ENCODE results near the gene ANKS1B. TPM values are rescaled to one million over a fixed set of nuclear protein-coding genes. Genes with fewer than 3 reads are reported as not detected.
A peak's percentile ranks its signal among the peaks of the same experiment; 100 is the strongest.

Gene ANKS1B
- polyA plus RNA-seq, 1 donor = 4.8 TPM

DNA sequence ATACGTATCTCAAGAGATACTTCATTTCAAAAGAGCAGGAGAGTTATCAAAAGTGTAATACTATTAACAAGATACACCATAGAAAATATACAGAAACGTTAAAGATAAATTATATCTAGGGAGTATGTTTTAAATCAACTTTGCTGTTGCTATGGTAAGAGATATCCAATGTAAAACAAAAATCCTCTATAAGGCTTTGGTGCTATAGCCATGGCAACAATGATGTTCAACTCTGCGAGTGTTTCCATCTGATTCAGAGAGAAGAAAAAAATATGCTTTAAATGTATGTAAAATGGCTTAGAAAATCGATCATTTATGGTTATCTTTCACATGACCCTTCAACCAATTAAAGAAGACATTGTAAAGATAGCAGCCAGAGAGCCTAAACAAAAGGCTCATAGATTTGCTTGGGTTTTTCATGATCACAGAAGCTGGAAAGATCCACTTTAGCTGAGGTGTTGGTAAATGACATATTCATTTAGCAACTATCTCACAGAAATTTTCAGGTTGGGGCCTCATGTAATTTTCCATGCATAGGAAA is 724.2 kb downstream of the ANKS1B start:
- no peak for DNase-seq

DNA sequence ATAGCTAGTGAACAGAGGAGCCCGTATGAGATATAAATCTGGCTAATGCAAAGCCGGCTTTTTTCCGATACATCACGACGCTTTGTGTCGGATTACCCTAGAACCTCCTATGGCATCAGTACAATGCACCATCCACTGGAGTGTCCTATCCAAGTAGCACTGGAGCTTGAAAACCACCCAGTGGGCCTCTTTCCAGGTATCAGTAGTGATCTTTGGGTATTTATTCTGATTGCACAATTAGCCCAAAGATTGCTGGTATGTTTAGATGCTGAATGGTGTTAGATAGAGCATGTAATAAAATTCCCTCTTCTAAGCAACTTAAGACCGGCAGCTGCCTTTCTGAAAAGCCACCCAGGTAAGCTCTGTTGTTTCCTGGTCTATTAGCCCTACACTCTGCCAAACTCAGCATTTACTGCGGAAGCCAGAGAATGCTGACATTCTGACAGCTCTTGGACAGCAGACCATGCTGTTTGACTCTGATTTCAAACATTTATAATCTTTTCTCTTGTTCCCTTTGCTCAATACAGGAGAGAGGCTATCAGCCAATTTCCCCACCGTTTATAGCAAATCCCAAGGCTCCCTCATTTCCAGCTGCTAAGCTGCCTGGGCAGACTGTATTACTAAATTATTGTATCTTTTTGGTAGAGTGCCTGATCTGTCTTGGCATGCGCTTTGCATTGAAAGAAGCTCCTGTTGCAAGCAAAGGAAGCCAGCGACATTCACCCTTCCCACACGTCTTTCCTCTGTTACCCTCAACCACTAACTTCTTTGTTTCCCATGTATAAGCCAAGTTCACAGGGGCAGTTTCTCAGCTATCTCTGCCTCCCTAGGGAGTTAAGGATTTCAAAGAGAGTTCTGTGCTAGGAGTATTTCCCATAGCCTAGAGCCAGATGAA is 725.4 kb downstream of the ANKS1B start:
- DNase-seq = no peak

DNA sequence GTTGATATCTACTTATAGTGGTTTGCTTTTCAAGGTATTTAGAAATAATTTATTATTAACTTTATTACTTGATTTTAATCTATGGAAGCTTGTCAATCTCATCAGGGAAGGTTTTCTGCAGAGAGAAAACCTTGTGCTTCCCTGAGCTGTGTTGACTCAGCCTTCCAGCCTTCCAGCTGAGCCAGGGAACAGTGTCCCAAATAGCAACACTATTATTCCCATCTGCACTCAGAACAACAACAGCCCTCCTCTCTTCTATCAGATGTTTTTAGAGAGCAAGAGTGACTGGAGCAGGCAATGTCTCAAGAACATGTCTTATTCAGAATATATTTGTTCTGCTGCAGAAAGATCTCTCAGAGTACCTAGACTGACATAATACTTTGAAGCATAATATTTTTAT is 727.1 kb downstream of the ANKS1B start:
- DNase-seq = no peak

DNA sequence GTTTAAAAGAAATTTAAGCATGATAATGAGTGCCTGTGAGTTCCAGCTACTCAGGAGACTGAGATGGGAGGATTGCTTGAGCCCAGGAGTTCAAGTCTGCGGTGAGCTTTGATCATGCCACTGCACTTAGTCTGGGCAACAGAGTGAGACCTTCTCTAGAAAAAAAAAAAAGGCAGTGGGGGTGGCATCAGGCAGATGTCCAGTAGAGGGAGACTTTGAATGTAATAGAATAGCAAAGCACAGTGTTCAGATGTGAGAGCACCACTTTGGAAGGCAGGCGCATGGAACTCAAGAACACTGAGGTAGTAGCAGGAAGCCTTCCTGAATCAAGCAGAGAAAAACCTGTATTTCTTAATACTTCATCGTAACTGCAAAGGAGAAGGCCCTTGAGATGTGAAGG is 731.7 kb downstream of the ANKS1B start:
- DNase-seq = no peak

DNA sequence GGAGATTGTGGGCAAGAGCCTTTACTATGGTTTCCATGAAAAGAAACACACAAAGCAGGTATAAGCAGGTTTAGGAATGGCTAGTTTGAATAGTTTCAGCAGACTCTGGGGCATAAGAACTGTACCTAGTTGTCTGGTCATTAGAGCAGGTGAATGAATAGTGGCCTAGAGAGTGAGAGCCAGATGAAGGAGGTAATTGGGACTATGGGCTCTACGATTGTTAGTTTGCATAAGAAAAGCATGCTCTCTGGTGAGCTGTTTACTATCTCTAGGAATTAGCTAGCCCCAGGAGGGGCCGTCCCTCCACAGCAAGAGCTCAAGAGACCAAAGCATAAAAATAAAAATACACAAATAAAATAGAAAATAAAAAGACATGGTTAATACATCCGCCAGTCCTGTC is 734.6 kb downstream of the ANKS1B start:
- no peak for DNase-seq

DNA sequence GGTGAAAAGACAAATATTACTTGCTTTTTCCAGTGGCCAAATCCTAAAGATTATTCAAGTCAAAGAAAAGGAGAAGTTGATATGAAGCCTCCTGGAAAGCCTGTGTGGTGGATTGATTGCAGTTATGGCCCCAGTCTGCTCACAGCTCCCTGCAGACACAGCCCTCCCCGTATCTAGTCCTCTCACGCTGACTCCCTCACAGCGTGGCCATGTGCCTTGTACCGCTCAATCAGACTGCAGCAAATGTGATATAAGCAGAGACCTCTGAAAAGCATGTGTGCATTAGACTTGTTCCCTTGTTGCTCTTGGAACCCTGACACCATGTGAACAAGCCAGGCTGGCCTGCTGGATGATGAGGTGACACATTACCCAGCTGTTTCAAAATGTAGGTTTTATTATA is 735.2 kb downstream of the ANKS1B start:
- peak; percentile 13 for DNase-seq

DNA sequence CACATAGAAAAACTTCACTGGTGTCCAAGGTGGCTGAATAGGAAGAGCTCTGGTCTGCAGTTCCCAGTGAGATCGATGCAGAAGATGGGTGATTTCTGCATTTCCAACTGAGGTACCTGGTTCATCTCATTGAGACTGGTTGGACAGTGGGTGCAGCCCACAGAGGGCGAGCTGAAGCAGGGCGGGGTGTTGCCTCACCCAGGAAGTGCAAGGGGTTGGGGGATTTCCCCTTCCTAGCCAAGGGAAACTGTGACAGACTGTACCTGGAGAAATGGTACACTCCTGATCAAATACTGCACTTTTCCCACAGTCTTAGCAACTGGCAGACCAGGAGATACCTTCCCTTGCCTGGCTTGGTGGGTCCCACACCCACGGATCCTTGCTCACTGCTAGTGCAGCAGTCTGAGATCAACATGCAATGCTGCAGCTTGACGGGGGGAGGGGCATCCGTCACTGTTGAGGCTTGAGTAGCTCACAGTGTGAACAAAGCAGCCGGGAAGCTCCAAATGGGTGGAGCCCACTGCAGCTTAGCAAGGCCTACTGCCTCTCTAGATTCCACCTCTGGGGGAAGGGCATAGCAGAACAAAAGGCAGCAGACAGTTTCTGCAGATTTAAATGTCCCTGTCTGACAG is 746.7 kb downstream of the ANKS1B start:
- DNase-seq = peak; percentile 21

DNA sequence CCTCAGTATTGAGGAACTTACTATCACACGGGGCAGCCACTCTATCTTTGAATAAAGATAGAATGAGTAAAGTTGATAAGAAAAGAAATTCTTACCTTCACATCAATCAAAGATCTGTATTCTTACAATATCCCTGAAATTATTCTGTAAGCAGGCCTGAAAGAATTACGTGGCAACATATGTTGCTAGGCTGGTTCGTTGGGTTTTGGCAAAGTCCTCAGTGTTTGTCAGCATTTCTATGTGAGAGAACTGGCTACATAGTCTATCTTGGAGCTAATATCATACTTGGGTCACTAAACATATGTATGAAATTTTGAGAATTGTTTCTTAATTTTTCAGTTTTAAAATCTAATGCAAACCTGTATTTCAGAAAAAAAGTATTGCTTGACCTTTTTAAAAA is 749.4 kb downstream of the ANKS1B start:
- DNase-seq = no peak

DNA sequence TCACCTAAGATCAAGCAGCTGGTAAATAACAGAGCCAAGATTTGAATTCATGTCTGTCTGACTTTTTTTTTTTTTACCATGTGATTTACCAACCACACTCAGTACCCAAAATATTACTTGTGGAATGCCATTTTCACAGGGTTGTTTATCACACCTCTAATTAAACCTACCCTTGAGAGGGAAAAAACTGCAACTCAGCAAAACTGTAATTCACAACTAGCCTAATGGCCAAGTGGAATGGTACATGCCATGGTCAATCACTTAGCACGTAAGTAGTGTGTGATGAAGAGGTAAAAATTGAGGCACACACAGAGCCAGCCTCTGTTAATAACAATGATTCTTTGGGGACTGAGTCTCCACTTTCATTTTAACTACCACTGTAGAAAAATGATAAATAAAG is 750.0 kb downstream of the ANKS1B start:
- no peak for DNase-seq

DNA sequence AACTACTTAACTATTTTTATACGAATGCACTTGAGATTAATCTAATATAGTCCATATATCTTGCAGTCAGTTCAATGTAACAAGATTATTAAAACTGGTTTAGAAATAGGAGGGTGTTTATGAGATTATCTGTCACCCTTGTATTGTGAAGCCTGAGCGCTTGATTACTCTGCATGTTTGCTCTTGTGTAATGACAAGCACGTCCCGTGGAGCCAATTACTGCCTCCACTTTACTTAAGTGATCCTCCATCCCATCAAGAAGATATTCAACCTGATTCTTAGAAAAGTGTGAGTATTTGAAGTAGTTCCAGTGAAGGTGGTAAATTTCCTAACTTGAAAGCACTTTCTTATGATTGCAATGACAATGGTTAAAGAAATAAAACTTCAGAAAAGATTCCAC is 752.4 kb downstream of the ANKS1B start:
- DNase-seq = no peak

DNA sequence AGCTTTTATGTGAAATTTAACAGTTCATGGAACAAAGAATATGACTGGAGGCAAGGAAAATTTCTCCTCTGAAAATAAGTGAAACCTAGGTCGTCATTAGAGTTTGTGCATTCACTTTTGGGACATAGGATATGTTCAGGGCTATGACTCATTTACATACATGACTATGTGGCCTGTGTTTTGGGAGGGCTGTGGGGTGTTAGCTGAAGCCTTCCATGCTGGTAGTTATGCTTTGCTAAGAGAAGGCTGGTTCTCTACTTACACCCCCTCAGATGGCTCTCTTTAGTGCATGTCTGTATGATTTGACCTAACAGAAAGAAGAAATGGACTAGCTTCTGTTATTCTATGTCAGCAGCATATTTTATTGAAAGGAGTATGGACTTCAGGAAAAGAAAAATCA is 753.7 kb downstream of the ANKS1B start:
- no peak for DNase-seq

DNA sequence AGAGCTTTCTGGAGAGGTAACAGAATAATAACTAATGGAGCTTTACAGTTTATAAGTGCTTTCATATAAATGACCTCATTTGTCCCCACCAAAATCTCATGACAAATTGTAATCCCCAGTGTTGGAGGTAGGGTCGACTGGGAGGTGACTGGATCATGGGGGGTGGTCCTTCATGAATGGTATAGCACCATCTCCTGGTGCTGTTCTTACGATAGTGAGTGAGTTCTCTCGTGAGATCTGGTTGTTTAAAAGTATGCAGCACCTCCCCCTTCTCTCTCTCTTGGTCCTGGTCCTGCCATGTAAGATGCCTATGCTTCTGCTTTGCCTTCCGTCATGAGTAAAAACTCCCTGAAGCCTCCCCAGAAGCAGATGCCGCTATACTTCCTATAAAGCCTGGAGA is 760.5 kb downstream of the ANKS1B start:
- DNase-seq = no peak

DNA sequence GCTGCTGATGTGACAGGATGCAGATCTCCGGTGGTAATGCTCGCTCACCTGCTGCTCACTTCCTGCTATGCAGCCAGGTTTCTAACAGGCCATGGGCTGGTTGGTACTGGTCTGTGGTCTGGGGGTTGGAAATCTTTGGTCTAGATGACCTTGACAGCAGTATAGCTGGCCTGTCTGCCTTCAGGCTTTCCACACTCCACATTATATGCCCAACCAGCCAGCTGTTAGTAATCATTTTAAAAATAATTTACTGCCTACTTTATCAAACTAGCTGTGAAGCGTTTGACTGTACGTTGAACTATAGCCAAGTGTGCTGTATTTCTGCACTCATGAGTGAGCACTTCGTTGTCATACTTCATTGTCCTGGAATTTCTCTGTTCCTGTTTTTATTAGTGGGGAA is 761.2 kb downstream of the ANKS1B start:
- DNase-seq = no peak

DNA sequence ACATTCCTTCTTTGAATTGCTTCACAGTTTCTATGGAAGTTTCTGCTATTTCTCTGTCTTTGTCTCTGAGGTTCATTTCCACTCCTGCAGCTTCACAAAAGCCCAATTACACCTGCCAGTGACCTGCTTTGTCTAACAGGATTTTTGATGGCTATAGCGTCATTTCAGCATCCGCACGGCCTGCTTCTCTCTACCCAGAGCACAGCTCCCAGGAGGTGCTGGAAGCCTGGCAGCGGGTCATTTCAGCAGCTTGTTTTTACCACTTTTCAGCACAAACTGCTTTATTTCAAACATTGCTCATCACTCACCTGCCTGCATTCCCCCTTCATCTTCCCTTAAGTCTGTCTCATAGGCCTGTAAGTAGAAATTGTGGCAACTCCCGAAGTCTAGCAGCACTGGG is 771.7 kb downstream of the ANKS1B start:
- DNase-seq = no peak

DNA sequence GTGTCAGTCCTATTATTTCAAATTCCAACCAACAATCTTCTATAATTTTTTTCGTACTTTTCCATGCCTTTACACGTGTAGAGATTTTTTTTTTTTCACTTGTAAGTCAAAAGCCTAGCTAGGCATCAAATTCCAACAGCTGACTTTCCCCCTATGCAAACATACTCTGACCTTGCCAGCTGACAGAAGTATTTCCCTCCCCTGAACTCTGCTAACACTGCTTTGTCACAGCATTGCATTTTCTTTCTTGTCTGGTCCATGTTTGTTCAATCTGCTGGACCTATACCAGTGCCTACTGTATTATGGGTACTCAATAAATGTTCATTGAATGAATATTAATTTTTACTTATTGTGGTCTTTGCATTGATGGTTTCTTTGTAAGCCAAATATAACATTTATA is 772.5 kb downstream of the ANKS1B start:
- no peak for DNase-seq

DNA sequence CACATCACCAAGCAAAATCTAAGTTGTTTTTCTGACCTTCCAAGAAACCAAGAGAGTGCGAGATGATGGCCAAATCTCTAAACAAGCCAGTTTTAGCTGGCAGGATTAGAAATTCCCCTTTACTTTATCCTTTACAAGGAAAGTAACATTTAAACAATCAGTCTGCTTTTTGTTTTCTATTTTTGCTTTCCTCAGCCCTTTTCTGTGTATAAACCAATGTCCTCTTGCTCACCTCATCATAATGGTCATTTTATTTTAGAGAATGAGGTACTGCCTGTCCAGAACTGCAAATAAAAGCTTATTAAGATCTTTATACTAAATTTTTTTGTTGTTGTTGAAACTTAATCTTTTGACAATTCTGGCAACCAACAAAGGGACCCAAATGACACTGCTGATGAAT is 779.6 kb downstream of the ANKS1B start:
- DNase-seq = no peak

DNA sequence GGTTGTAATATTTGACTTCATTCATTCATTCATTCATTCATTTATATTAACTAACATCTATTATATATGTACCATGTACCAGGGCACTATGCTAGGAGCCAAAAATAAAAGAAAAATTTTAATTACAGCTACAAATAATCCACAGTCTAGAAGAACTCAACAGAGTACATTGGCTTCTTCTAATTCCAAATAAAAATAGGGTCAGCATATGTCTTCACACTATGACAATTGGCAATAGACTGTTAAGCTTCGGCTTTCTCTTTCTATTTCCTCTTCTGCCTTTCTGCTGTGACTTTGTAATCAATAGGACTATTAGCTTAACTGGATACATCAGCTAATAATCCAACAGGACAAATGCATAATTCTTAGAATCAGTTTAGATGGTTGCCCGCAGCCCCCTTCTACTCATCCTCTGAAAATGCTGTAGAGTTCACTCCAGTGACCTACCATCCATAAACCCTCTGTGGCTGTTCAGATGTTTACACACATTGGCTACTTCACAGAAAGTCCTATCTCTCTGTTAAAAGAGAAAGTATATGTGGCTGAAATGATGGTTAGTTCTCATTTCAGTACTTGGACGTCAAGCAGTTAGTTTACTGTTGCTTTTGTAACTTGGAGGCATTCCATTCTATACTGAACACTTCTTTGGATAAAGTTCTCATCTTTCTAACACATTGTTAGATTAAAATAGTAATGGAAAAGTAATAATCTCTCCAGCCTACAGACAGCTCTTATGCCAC is 782.7 kb downstream of the ANKS1B start:
- DNase-seq = no peak

DNA sequence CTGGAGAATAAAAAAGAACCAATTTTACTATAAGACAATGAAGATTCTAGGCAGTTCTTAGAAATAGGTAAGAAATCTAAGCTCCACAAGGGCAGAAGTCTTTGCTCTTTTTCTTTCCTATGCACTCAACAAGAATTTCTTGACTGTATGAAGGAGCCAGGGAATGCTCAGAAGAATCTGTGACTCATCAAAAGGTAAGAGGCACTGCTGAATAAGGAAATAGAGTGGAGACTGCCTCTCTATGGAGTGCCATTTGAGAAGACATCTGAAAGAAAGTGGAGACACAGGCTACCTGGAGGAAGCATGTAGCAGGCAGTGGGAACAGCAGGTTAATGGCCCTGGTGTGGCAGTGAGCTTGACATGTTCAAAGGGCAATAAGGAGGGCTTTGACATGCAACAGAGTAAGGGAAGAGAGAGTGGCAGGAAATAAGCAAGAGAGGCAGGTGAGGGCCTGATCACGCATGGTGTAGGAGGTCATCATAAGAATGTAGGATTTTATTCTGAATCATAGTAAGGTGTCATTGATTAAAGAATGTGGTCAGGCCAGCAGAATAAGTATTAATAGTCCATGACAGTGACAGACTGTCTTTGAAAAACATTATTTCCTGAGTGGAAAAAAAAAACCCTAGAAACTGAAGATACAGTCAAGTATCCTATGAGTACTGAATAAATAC is 783.9 kb downstream of the ANKS1B start:
- DNase-seq = no peak

DNA sequence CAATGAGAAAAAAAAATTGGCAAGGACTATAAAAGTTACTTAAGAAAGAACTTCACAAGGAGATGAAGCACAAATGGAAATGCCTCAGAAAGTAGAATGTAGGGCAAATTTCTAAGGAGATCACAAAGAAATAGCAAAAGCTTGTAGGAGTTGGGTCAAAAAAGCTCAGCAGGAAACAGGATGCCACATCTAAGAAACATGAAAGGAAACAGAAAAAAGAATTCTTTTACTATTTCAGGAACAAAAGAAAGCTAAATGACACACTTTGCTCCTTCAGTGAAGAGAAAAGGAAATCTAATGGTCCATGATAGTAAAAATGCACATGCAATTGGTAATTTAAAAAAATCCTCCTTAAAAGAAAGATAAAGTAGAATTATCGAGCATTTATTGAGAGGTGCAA is 789.3 kb downstream of the ANKS1B start:
- no peak for DNase-seq

DNA sequence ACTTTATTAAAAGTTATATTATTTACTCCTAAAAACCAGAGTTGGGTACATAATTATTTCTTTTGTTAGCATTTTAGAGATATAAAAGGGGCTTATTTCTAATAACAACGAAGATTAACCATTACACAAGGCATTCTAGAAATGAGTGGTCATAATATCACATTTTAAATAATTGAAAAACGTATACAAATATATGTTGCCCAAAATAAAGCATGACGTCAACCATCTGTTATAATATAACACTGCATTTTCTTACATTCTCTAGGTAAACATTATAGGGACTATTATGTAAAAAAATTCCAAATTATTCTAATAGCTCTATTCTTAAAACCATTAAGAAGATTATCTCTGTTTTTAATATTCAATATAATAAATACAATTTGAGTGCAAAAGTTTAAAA is 792.2 kb downstream of the ANKS1B start:
- no peak for DNase-seq

DNA sequence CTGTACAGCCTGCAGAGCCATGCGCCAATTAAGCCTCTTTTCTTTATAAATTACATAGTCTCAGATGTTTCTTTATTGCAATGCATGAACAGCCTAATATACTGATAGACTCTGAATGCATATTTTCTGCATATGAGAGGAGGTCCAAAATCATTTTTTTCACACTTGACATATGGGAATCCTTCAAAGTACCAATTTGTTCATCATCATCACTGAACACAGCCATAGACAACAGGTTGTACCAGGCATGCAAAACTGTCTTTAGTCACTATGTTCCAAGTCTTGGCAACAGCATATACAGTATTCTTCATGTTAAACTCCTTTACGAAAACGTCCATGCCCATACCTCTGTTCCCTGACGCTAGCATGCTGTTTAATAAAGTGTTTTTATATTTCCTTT is 807.9 kb downstream of the ANKS1B start:
- DNase-seq = no peak

DNA sequence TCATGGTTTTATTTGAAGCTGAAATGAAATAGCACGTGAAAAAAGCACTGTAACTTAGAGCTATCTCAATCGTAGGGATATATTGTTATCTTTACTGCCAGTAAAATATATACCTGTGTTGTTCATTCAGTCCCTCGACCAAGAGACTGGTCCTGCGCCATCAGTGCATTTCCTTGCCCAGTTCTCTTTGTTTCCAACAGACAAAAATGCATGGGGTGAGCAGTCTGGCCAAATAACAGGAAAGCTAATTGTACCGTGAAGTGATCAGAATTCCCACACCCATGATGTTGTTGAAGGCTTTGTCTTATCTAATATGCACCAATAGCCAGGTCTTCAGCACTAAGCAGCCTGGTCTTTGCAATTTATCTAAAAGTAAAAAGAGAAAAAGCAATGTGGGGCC is 814.3 kb downstream of the ANKS1B start:
- DNase-seq = no peak

All from left kidney (tissue), 2 donors.